Left ventricle myocardium inferior (tissue), 1 donor: ENCODE results near the gene C17orf100. TPM values are rescaled to one million over a fixed set of nuclear protein-coding genes. Genes with fewer than 3 reads are reported as not detected.
"Not testable (repeated sequence)": the region's sequence is repeated elsewhere in the genome, so short reads cannot be mapped to it uniquely, and the experiment has no call there.

Experiments
- DNase-seq: peaks from one replicate; pipeline ENCODE4 v3.0.0-alpha.2; 2020
- H3K27ac ChIP-seq: fragments of 200-600 bp; replicated peaks from 2 replicates; pipeline ENCODE4 v1.8.0; 2021
- H3K27me3 ChIP-seq: fragments of 200-600 bp; 2 replicates; pipeline ENCODE4 v1.8.0; 2021; ENCODE audit warnings: low read depth
- H3K36me3 ChIP-seq: fragments of 200-600 bp; 2 replicates; pipeline ENCODE4 v1.8.0; 2021
- H3K4me1 ChIP-seq: fragments of 200-600 bp; 2 replicates; pipeline ENCODE4 v1.8.0; 2021
- H3K4me3 ChIP-seq: fragments of 200-600 bp; 2 replicates; pipeline ENCODE4 v1.8.0; 2021; ENCODE audit warnings: mild to moderate bottlenecking, moderate library complexity
- H3K9me3 ChIP-seq: fragments of 200-600 bp; replicated peaks from 2 replicates; pipeline ENCODE4 v1.8.0; 2021
- intact Hi-C: fragments of 100-400 bp; cut with micrococcal nuclease; formaldehyde crosslinking; loops from one replicate; pipeline ENCODE4 v1.11.0; 2022
- total RNA-seq: library from RNA; stranded (reverse); fragmentation: NEBNext Ultra II Directional; extraction: Animal tissue kit (Norgen Biotek cat#: 25700); gene quantifications from one replicate; pipeline ENCODE4 v1.2.1, GENCODE V29; 2021
- TF ChIP-seq, protein P1 (sequence below): fragments of 200-600 bp; IDR thresholded peaks from 2 replicates; pipeline ENCODE4 v1.8.0; 2021; ENCODE audit warnings: antibody characterized with exemption, mild to moderate bottlenecking, borderline replicate concordance
- donor health status: DM: no; HTN: yes; CAD: no; lungs with severe emphysema.

Gene C17orf100
- total RNA-seq, 1 donor from 2014 or later = 0.69 TPM

DNA sequence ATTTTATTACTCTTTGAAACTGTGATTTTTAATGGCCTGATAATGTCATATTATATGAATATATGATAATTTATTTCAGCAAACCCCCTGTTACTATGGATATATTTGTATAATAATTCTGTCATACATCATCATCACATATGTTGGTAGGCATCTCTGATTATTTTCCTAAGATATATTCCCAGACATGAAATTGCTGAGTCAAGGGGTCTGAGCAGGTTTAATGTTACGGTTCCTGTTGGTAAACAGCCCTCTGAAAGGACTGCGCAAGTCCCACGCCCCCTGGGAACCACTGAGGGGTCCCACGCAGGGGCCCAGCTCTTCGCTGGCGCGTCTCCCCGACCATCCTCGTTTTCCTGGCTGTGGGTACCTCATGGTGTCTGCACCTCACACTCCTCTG, 37.4 kb downstream of the C17orf100 start:
- Histone ChIP-seq H3K27me3 (peaks cover 63% of the 10 kb centered on the region), H3K4me1 (no peaks in the 10 kb centered on the region), H3K4me3 (no peak overlapping the region), H3K36me3 (no peaks in the 10 kb centered on the region), H3K9me3 (no peaks in the 10 kb centered on the region), H3K27ac (no peak overlapping the region)
- no peak for DNase-seq
- TF ChIP-seq, protein P1, sequence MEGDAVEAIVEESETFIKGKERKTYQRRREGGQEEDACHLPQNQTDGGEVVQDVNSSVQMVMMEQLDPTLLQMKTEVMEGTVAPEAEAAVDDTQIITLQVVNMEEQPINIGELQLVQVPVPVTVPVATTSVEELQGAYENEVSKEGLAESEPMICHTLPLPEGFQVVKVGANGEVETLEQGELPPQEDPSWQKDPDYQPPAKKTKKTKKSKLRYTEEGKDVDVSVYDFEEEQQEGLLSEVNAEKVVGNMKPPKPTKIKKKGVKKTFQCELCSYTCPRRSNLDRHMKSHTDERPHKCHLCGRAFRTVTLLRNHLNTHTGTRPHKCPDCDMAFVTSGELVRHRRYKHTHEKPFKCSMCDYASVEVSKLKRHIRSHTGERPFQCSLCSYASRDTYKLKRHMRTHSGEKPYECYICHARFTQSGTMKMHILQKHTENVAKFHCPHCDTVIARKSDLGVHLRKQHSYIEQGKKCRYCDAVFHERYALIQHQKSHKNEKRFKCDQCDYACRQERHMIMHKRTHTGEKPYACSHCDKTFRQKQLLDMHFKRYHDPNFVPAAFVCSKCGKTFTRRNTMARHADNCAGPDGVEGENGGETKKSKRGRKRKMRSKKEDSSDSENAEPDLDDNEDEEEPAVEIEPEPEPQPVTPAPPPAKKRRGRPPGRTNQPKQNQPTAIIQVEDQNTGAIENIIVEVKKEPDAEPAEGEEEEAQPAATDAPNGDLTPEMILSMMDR = no peak
- intact Hi-C loops = no loop called here

DNA sequence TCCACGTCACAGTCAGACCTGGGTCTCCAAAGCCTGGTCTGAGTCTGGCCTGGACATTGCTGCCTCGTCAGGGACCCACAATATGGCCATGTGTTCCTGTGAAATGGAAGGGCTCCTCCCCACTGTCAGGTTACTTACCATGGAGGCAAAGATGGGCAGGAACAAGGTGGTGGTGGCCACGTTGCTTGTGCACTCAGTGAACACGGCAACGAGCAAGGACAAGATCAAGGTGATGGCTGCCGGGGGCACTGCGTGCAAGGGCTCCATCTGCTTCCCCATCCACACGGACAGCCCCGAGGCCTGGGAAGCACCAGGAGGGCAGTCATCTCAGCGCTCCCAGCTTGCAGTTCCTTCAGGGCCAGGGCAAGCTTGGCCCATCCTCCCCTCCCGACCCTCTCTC, 39.1 kb downstream of the C17orf100 start:
- H3K4me3 ChIP-seq = no peak overlapping the region
- TF ChIP-seq, protein P1 = no peak
- intact Hi-C loops = no loop called here
- peaks cover 63% of the 10 kb centered on the region for H3K27me3 ChIP-seq
- H3K9me3 ChIP-seq = no peaks in the 10 kb centered on the region
- H3K4me1 ChIP-seq = no peaks in the 10 kb centered on the region
- H3K27ac ChIP-seq = no peak overlapping the region
- no peaks in the 10 kb centered on the region for H3K36me3 ChIP-seq
- DNase-seq = no peak

DNA sequence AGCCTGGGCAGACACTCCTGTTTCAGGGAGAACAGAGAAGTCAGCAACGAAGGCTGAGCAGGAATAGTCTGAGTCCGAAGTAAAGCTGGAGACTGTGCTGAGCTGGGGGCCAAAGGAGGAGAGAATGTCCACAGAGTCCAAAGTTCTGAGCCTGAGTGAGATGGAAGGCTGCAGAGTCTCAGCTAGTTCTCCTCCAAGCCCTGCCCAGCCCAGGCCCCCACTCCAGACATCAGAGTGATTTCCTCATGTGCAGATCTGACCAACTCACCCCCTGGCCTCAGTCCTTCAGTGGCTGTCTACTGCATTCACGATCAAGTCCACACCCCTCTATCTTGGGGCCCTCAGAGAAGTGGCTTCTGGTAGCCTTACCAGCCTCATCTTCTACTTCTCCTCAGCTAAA, 40.0 kb downstream of the C17orf100 start:
- TF ChIP-seq, protein P1 = no peak
- Histone ChIP-seq H3K27ac (no peak overlapping the region), H3K9me3 (no peaks in the 10 kb centered on the region), H3K36me3 (no peaks in the 10 kb centered on the region), H3K4me1 (no peaks in the 10 kb centered on the region), H3K27me3 (peaks cover 62% of the 10 kb centered on the region), H3K4me3 (no peak overlapping the region)
- intact Hi-C loops = no loop called here
- DNase-seq = no peak

DNA sequence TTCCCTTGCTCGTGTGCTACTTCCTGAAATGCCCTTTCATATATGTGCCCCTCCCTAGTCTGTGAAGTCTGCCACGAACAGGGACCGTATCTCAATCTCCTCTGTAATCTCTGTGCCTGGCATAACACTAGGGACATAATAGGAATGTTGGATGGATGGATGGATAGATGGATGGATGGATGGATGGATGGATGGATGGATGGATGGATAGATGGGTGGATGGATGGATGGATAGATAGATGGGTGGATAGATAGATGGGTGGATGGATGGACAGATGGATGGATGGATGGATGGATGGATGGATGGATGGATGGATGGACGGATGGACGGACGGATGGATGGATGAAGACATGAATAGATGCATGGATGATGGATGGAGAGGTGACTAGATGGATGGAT, 40.4 kb downstream of the C17orf100 start:
- H3K9me3 ChIP-seq, DNase-seq, H3K36me3 ChIP-seq, H3K4me1 ChIP-seq, intact Hi-C loops, H3K27ac ChIP-seq, H3K4me3 ChIP-seq: not testable (repeated sequence)
- H3K27me3 ChIP-seq = peaks cover 62% of the 10 kb centered on the region

DNA sequence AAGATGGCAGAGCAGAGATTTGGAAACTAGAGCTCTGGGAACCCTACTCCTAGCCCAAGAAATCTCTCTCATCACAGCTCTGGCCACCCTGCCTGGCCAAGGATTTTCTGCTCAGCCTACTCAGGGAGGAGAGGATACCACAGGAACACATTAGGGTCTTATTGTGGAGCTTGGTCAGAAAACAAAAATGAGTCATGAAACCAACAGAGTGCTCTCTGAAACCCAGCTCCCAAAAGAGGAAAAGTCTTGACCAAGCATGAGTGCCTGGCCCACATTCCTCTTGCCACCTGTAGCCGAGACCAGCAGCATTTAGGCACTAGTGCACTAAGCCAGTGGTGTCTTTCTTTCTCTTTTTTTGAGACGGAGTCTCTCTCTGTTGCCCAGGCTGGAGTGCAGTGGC, 43.5 kb downstream of the C17orf100 start:
- Histone ChIP-seq H3K9me3 (no peaks in the 10 kb centered on the region), H3K4me3 (no peak overlapping the region), H3K27ac (no peak overlapping the region), H3K27me3 (peaks cover 53% of the 10 kb centered on the region), H3K4me1 (no peaks in the 10 kb centered on the region), H3K36me3 (no peaks in the 10 kb centered on the region)
- no peak for DNase-seq
- intact Hi-C loops = no loop called here
- TF ChIP-seq, protein P1 = no peak

DNA sequence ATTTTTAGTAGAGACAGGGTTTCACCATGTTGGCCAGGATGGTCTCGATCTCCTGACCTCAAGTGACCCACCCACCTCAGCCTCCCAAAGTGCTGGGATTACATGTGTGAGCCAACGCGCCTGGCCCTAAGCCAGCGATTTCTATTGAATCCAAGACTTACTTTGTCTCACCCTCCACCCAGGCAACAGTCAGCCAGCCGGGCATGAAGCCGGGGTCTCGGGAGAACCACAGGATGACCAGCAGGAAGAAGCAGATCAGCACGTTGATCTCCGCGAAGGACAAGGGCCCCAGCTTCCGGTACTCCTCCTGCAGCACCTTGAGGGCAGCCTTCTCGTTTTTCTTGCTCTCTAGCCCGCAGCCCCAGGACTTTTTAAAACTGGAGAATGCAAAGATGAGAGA, 44.0 kb downstream of the C17orf100 start:
- Histone ChIP-seq H3K36me3 (no peaks in the 10 kb centered on the region), H3K9me3 (no peaks in the 10 kb centered on the region), H3K27me3 (peaks cover 48% of the 10 kb centered on the region), H3K4me3 (no peak overlapping the region), H3K27ac (no peak overlapping the region), H3K4me1 (no peaks in the 10 kb centered on the region)
- no peak for DNase-seq
- intact Hi-C loops = no loop called here
- TF ChIP-seq, protein P1 = no peak
